Mesenchymal stem cell (in vitro differentiated cells and primary cell): Measurements from ENCODE around the gene ANKRD12.

ENCODE experiments used
- DNase-seq: peaks from one replicate; pipeline ENCODE4 v3.0.0-alpha.2; 2013
- H2AFZ ChIP-seq: one replicate; pipeline ENCODE4 v1.6.1; 2013; ENCODE audit warnings: low read depth, mild to moderate bottlenecking, control low read depth, inconsistent platforms, low read length, moderate library complexity
- H2AK5ac ChIP-seq: 2 replicates; pipeline ENCODE4 v1.6.1; 2013; ENCODE audit warnings: low read length, moderate library complexity, mild to moderate bottlenecking, inconsistent platforms; ENCODE audit not compliant: severe bottlenecking
- H2BK120ac ChIP-seq: one replicate; pipeline ENCODE4 v1.6.1; 2013; ENCODE audit warnings: low read depth, mild to moderate bottlenecking, inconsistent platforms, low read length, moderate library complexity
- H2BK12ac ChIP-seq, 2 experiments: one replicate each; pipeline ENCODE4 v1.6.1; 2013; ENCODE audit warnings: inconsistent platforms in 2 of 2, low read length in 2 of 2, mild to moderate bottlenecking in 2 of 2, moderate library complexity in 2 of 2, control low read depth in 1 of 2
- H2BK15ac ChIP-seq: one replicate; pipeline ENCODE4 v1.6.1; 2013; ENCODE audit warnings: mild to moderate bottlenecking, low read depth, inconsistent platforms; ENCODE audit not compliant: poor library complexity, severe bottlenecking
- H2BK5ac ChIP-seq: 2 replicates; pipeline ENCODE4 v1.6.1; 2013; ENCODE audit warnings: low read depth, mild to moderate bottlenecking, low read length, control low read depth, inconsistent platforms; ENCODE audit not compliant: poor library complexity, severe bottlenecking
- H3K14ac ChIP-seq, 2 experiments: one replicate each; pipeline ENCODE4 v1.6.1; 2013; ENCODE audit warnings: inconsistent platforms in 2 of 2, low read length in 2 of 2, control low read depth in 1 of 2, mild to moderate bottlenecking in 1 of 2, moderate library complexity in 1 of 2
- H3K18ac ChIP-seq, 2 experiments: one replicate each; pipeline ENCODE4 v1.6.1; 2013; ENCODE audit warnings: inconsistent platforms in 2 of 2, low read length in 2 of 2, control low read depth in 1 of 2, low read depth in 1 of 2, mild to moderate bottlenecking in 1 of 2
- H3K23ac ChIP-seq, 2 experiments: one replicate each; pipeline ENCODE4 v1.6.1; 2013; ENCODE audit warnings: inconsistent platforms in 2 of 2, low read length in 2 of 2, mild to moderate bottlenecking in 2 of 2, moderate library complexity in 2 of 2, control low read depth in 1 of 2
- H3K27ac ChIP-seq: 2 replicates; pipeline ENCODE4 v1.5.1; 2013; ENCODE audit warnings: mild to moderate bottlenecking, moderate library complexity, low read length, control low read depth, inconsistent platforms; ENCODE audit not compliant: poor library complexity, severe bottlenecking
- H3K27me3 ChIP-seq, 2 experiments: 2 replicates each; pipeline versions ENCODE4 v1.6.1 to v1.7.0; 2013; ENCODE audit warnings: low read length in 2 of 2, mild to moderate bottlenecking in 2 of 2, moderate library complexity in 2 of 2, control low read depth in 1 of 2, inconsistent platforms in 1 of 2; ENCODE audit not compliant: control insufficient read depth in 1 of 2, insufficient read depth in 1 of 2
- H3K36me3 ChIP-seq, 2 experiments: 2 replicates each; pipeline versions ENCODE4 v1.6.1 to v1.7.0; 2013; ENCODE audit warnings: low read length in 2 of 2, control low read depth in 1 of 2, inconsistent platforms in 1 of 2, low read depth in 1 of 2, mild to moderate bottlenecking in 1 of 2; ENCODE audit not compliant: insufficient read depth in 2 of 2, control insufficient read depth in 1 of 2
- H3K4ac ChIP-seq, 2 experiments: one replicate each; pipeline ENCODE4 v1.6.1; 2013; ENCODE audit warnings: inconsistent platforms in 2 of 2, low read length in 2 of 2, mild to moderate bottlenecking in 2 of 2, moderate library complexity in 2 of 2, control low read depth in 1 of 2, low read depth in 1 of 2
- H3K4me1 ChIP-seq: 2 replicates; pipeline ENCODE4 v1.6.1; 2013; ENCODE audit warnings: low read depth, low read length, control low read depth; ENCODE audit not compliant: control insufficient read depth, insufficient read depth
- H3K4me2 ChIP-seq: 2 replicates; pipeline ENCODE4 v1.6.1; 2013; ENCODE audit warnings: low read length, mild to moderate bottlenecking, inconsistent platforms; ENCODE audit not compliant: poor library complexity, severe bottlenecking
- H3K4me3 ChIP-seq, 2 experiments: 2 replicates each; pipeline versions ENCODE4 v1.5.1 to v1.7.0; 2013; ENCODE audit warnings: low read length in 2 of 2, mild to moderate bottlenecking in 2 of 2, control low read depth in 1 of 2, low read depth in 1 of 2; ENCODE audit not compliant: insufficient read depth in 1 of 2
- H3K79me1 ChIP-seq: replicated peaks from 2 replicates; pipeline ENCODE4 v1.6.1; 2013; ENCODE audit warnings: mild to moderate bottlenecking, control low read depth, low read length, inconsistent platforms; ENCODE audit not compliant: poor library complexity, severe bottlenecking
- H3K9ac ChIP-seq: 2 replicates; pipeline ENCODE4 v1.7.0; 2013; ENCODE audit warnings: mild to moderate bottlenecking, low read length, moderate library complexity
- H3K9me3 ChIP-seq: 2 replicates; pipeline ENCODE4 v1.7.0; 2013; ENCODE audit warnings: mild to moderate bottlenecking, low read length; ENCODE audit not compliant: control insufficient read depth
- H4K8ac ChIP-seq: one replicate; pipeline ENCODE4 v1.6.1; 2013; ENCODE audit warnings: inconsistent platforms, mild to moderate bottlenecking, low read length, moderate library complexity
- H4K91ac ChIP-seq: one replicate; pipeline ENCODE4 v1.6.1; 2013; ENCODE audit warnings: mild to moderate bottlenecking, low read length, inconsistent platforms
- WGBS: methylation state at CpG from one replicate; pipeline ENCODE4 v1.1.7; 2013; ENCODE audit warnings: mixed read lengths; 5-methylcytosine and 5-hydroxymethylcytosine counted together

ANKRD12 gene

GRCh38 chr18:9175115-9175514, 38.5 kb downstream of the ANKRD12 start:
- H4K8ac ChIP-seq, result no peak overlapping the region
- peaks cover 0 to 18% of the 10 kb centered on the region in 2 experiments for H3K36me3 ChIP-seq
- no peak overlapping the region for H2BK120ac ChIP-seq
- peaks cover 20% of the 10 kb centered on the region for H3K79me1 ChIP-seq
- WGBS, result 93% methylated on average over 1 of the region's 1 CpG
- no peaks in the 10 kb centered on the region for H3K9me3 ChIP-seq
- H4K91ac ChIP-seq, result no peak overlapping the region
- no peaks in the 10 kb centered on the region for H3K4me1 ChIP-seq
- no peak overlapping the region for H2BK5ac ChIP-seq
- H3K18ac ChIP-seq, result no peak overlapping the region
- H2BK12ac ChIP-seq, result no peak overlapping the region
- no peak overlapping the region for H3K9ac ChIP-seq
- no peak overlapping the region for H3K23ac ChIP-seq
- no peak overlapping the region for H3K14ac ChIP-seq
- no peak overlapping the region for H2AFZ ChIP-seq
- DNase-seq, result no peak
- H3K4ac ChIP-seq, result no peak overlapping the region
- H2BK15ac ChIP-seq, result no peak overlapping the region
- H3K4me3 ChIP-seq, result no peak overlapping the region
- no peak overlapping the region for H2AK5ac ChIP-seq
- no peaks in the 10 kb centered on the region for H3K27me3 ChIP-seq
- H3K4me2 ChIP-seq, result no peak overlapping the region
- no peak overlapping the region for H3K27ac ChIP-seq

- Histone ChIP-seq H3K18ac (no peak overlapping the region), H3K79me1 (peaks cover 20% of the 10 kb centered on the region), H3K23ac (no peak overlapping the region), H2BK5ac (no peak overlapping the region), H3K14ac (no peak overlapping the region), H2BK15ac (no peak overlapping the region), H3K9ac (no peak overlapping the region), H2BK120ac (no peak overlapping the region), H2AFZ (no peak overlapping the region), H3K9me3 (no peaks in the 10 kb centered on the region), H3K4me2 (no peak overlapping the region), H3K4me3 (no peak overlapping the region), H4K8ac (no peak overlapping the region), H3K4me1 (no peaks in the 10 kb centered on the region), H2AK5ac (no peak overlapping the region), H4K91ac (no peak overlapping the region), H3K27me3 (no peaks in the 10 kb centered on the region), H3K36me3 (peaks cover 0 to 16% of the 10 kb centered on the region in 2 experiments), H2BK12ac (no peak overlapping the region), H3K4ac (no peak overlapping the region), H3K27ac (no peak overlapping the region)
- DNase-seq, result no peak
- WGBS, result 98% methylated on average over 5 of the region's 6 CpGs
These were observed 40.5 kb downstream of the ANKRD12 start for GRCh38 chr18:9177031-9177430.

GRCh38 chr18:9177466-9177865, 40.9 kb downstream of the ANKRD12 start:
- H3K27ac ChIP-seq, result no peak overlapping the region
- H2AFZ ChIP-seq, result no peak overlapping the region
- H3K4me3 ChIP-seq, result no peak overlapping the region
- no peak overlapping the region for H2BK15ac ChIP-seq
- no peak overlapping the region for H3K18ac ChIP-seq
- no peak overlapping the region for H2BK12ac ChIP-seq
- no peak overlapping the region for H4K8ac ChIP-seq
- 91% methylated on average over 3 of the region's 4 CpGs for WGBS
- H3K23ac ChIP-seq, result no peak overlapping the region
- no peak overlapping the region for H3K14ac ChIP-seq
- no peaks in the 10 kb centered on the region for H3K9me3 ChIP-seq
- no peak overlapping the region for H4K91ac ChIP-seq
- H3K4me2 ChIP-seq, result no peak overlapping the region
- H3K9ac ChIP-seq, result no peak overlapping the region
- H3K79me1 ChIP-seq, result peaks cover 18% of the 10 kb centered on the region
- H3K27me3 ChIP-seq, result no peaks in the 10 kb centered on the region
- no peak for DNase-seq
- H2BK5ac ChIP-seq, result no peak overlapping the region
- peaks cover 0 to 16% of the 10 kb centered on the region in 2 experiments for H3K36me3 ChIP-seq
- H2BK120ac ChIP-seq, result no peak overlapping the region
- no peak overlapping the region for H3K4ac ChIP-seq
- H2AK5ac ChIP-seq, result no peak overlapping the region
- H3K4me1 ChIP-seq, result no peaks in the 10 kb centered on the region

GRCh38 chr18:9178557-9178956, 42.0 kb downstream of the ANKRD12 start:
- Histone ChIP-seq H3K9me3 (no peaks in the 10 kb centered on the region), H2BK15ac (no peak overlapping the region), H2BK120ac (no peak overlapping the region), H2AFZ (no peak overlapping the region), H3K36me3 (peaks cover 0 to 27% of the 10 kb centered on the region in 2 experiments), H3K18ac (no peak overlapping the region), H3K9ac (no peak overlapping the region), H3K4me1 (no peaks in the 10 kb centered on the region), H4K91ac (no peak overlapping the region), H3K23ac (no peak overlapping the region), H3K27me3 (no peaks in the 10 kb centered on the region), H4K8ac (no peak overlapping the region), H2BK12ac (no peak overlapping the region), H3K27ac (no peak overlapping the region), H3K79me1 (peaks cover 15% of the 10 kb centered on the region), H3K4me2 (no peak overlapping the region), H3K14ac (no peak overlapping the region), H2BK5ac (no peak overlapping the region), H2AK5ac (no peak overlapping the region), H3K4me3 (no peak overlapping the region), H3K4ac (no peak overlapping the region)
- WGBS, result no CpG with 5 or more reads among the region's 1 CpG
- no peak for DNase-seq
